ENCODE results near the gene STAT1. TPM values are rescaled to one million over a fixed set of nuclear protein-coding genes. Genes with fewer than 3 reads are reported as not detected.
A peak's percentile ranks its signal among the peaks of the same experiment; 100 is the strongest.

The STAT1 gene
- total and polyA plus RNA-seq, 10 of the 15 experiments (the other 5 are each of a cell fraction or from before 2014, with no cell fraction given) = 81.8 to 398 (median 307) TPM

GRCh38 chr2:191049728-191050639, 36.0 kb upstream of the STAT1 start (continued):
- TF ChIP-seq MLLT1 (IDR thresholded peaks at IDR 0.05) = no peak
- peak; percentile 57; the same call in 1 of the 2 replicates for TF ChIP-seq MYB (IDR thresholded peaks at IDR 0.05; ENCODE audit: borderline replicate concordance, low read depth, low read length)
- TF ChIP-seq, protein P1, sequence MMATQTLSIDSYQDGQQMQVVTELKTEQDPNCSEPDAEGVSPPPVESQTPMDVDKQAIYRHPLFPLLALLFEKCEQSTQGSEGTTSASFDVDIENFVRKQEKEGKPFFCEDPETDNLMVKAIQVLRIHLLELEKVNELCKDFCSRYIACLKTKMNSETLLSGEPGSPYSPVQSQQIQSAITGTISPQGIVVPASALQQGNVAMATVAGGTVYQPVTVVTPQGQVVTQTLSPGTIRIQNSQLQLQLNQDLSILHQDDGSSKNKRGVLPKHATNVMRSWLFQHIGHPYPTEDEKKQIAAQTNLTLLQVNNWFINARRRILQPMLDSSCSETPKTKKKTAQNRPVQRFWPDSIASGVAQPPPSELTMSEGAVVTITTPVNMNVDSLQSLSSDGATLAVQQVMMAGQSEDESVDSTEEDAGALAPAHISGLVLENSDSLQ (IDR thresholded peaks at IDR 0.05) = peak; percentile 82
- no peak for TF ChIP-seq KLF5 (IDR thresholded peaks at IDR 0.05; ENCODE audit: partially characterized antibody)
- TF ChIP-seq POU2F2 (IDR thresholded peaks at IDR 0.05; ENCODE audit: borderline replicate concordance, low read depth, low read length) = peak; percentile 47; the same call in 1 of the 3 replicates
- TF ChIP-seq PAX8 (IDR thresholded peaks at IDR 0.05) = no peak
- TF ChIP-seq ZSCAN29 (IDR thresholded peaks at IDR 0.05) = no peak
- no peak for TF ChIP-seq HCFC1 (IDR thresholded peaks at IDR 0.05; ENCODE audit: low read length)
- TF ChIP-seq SREBF1 (IDR thresholded peaks at IDR 0.05; ENCODE audit: low read length) = no peak
- TF ChIP-seq ATF3 (IDR thresholded peaks at IDR 0.05; ENCODE audit: borderline replicate concordance, extremely low read depth, low read depth, low read length) = no peak
- TF ChIP-seq NRF1 (conservative IDR thresholded peaks at IDR 0.05; ENCODE audit: low read depth, low read length) = no peak
- peak in 1 of 2 experiments; percentile 21; a peak in 2 of 4 replicates for TF ChIP-seq BHLHE40 (IDR thresholded peaks at IDR 0.05; ENCODE audit: borderline replicate concordance in 1 of 2, low read depth in 2 of 2, low read length in 1 of 2)
- peak; percentile 67 for TF ChIP-seq RUNX3 (IDR thresholded peaks at IDR 0.05; ENCODE audit: low read length)
- no peak for TF ChIP-seq FOXK2 (IDR thresholded peaks at IDR 0.05)
- no peak for TF ChIP-seq KAT2A (conservative IDR thresholded peaks at IDR 0.05; ENCODE audit: control insufficient read depth, low read depth, low read length)
- TF ChIP-seq MEF2A (IDR thresholded peaks at IDR 0.05; ENCODE audit: insufficient read depth, low read depth, low read length) = no peak
- TF ChIP-seq FOXM1 (IDR thresholded peaks at IDR 0.05; ENCODE audit: low read depth, low read length) = 0 out of 2 replicates have a peak, but pooled peaks have one; percentile 37
- TF ChIP-seq NFYA (IDR thresholded peaks at IDR 0.05; ENCODE audit: borderline replicate concordance, low read depth, low read length) = no peak
- peak; percentile 53; the same call in 1 of the 2 replicates for TF ChIP-seq TCF12 (IDR thresholded peaks at IDR 0.05; ENCODE audit: low read depth, low read length)
- no peak for TF ChIP-seq ZNF24 (IDR thresholded peaks at IDR 0.05)
- peak; percentile 87 for TF ChIP-seq PAX5 (IDR thresholded peaks at IDR 0.05; ENCODE audit: borderline replicate concordance, low read depth, low read length)
- TF ChIP-seq CREB1 (IDR thresholded peaks at IDR 0.05; ENCODE audit: low read depth) = no peak
- TF ChIP-seq NR2F1 (conservative IDR thresholded peaks at IDR 0.05) = peak; percentile 66; the same call in 1 of the 2 replicates
- TF ChIP-seq, protein P2, sequence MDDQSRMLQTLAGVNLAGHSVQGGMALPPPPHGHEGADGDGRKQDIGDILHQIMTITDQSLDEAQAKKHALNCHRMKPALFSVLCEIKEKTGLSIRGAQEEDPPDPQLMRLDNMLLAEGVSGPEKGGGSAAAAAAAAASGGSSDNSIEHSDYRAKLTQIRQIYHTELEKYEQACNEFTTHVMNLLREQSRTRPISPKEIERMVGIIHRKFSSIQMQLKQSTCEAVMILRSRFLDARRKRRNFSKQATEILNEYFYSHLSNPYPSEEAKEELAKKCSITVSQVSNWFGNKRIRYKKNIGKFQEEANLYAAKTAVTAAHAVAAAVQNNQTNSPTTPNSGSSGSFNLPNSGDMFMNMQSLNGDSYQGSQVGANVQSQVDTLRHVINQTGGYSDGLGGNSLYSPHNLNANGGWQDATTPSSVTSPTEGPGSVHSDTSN (IDR thresholded peaks at IDR 0.05; ENCODE audit: insufficient replicate concordance, low read depth, low read length) = peak; percentile 82
- TF ChIP-seq MYC (IDR thresholded peaks at IDR 0.05; ENCODE audit: insufficient read depth, insufficient read length, insufficient replicate concordance, low read length, severe bottlenecking) = no peak

Data from GM12878 (cell line).